GM12878 (cell line): Measurements from ENCODE around the gene MYCBPAP. TPM values are rescaled to one million over a fixed set of nuclear protein-coding genes. Genes with fewer than 3 reads are reported as not detected.
A peak's percentile ranks its signal among the peaks of the same experiment; 100 is the strongest.

Source experiments
- ATAC-seq: fragments of 200-7000 bp; cut with Tn5 transposase; 3 replicates; pipeline ENCODE4 v1.9.1; 2020; ENCODE audit warnings: mild to moderate bottlenecking, moderate library complexity
- BruUV-seq: library from RNA; stranded (reverse); fragments of 400-500 nt; replicated peaks from 2 replicates; lab custom pipeline; 2021; lab: Mats Ljungman, UMichigan
- CTCF ChIA-PET: fragments of 300-600 bp; sonication (Branson Sonifier 250); formaldehyde crosslinking; extraction: SDS; loops from one replicate; lab custom pipeline; 2021; ENCODE audit warnings: inconsistent platforms; lab: Yijun Ruan, JAX
- POLR2A ChIA-PET: fragments of 350-600 bp; formaldehyde crosslinking; extraction: SDS; loops from one replicate; lab custom pipeline; 2021; ENCODE audit warnings: inconsistent platforms; lab: Charles Lee
- RAD21 ChIA-PET: fragments of 300-600 bp; sonication (Branson Sonifier 250); formaldehyde crosslinking; loops from one replicate; lab custom pipeline; 2023; ENCODE audit warnings: antibody characterized with exemption; ENCODE audit not compliant: unreplicated experiment; lab: Charles Lee
- SMC1A ChIA-PET: fragments of 300-600 bp; sonication (Branson Sonifier 250); formaldehyde crosslinking; loops from one replicate; lab custom pipeline; 2023; ENCODE audit not compliant: unreplicated experiment, uncharacterized antibody; lab: Charles Lee
- DNase-seq: peaks from one replicate; pipeline ENCODE4 v3.0.0-alpha.2; 2011; ENCODE audit warnings: low read depth, low spot score
- FAIRE-seq: peaks from 3 replicates; lab custom pipeline; 2011; peaks lifted over from hg19 to GRCh38; lab: Jason Lieb, UNC
- H2AFZ ChIP-seq: 2 replicates; pipeline ENCODE4 v1.6.0; 2011; ENCODE audit warnings: low read depth, low read length, control low read depth; ENCODE audit not compliant: control insufficient read depth
- H3K27ac ChIP-seq: 2 replicates; pipeline ENCODE4 v1.5.1; 2011; ENCODE audit warnings: control low read depth; ENCODE audit not compliant: control insufficient read depth, insufficient read depth
- H3K27me3 ChIP-seq, 2 experiments: replicated peaks in 1 of 2; 2 replicates each; pipeline versions ENCODE4 v1.6.0 to v1.6.1; 2011; ENCODE audit warnings: low read length in 1 of 2; ENCODE audit not compliant: control insufficient read depth in 2 of 2, insufficient read depth in 2 of 2
- H3K36me3 ChIP-seq, 2 experiments: 2 replicates each; pipeline ENCODE4 v1.5.1; 2011; ENCODE audit warnings: low read length in 1 of 2; ENCODE audit not compliant: control insufficient read depth in 2 of 2, insufficient read depth in 2 of 2
- H3K4me1 ChIP-seq: 2 replicates; pipeline ENCODE4 v1.6.1; 2011; ENCODE audit warnings: mild to moderate bottlenecking, low read length, moderate library complexity, mixed read lengths; ENCODE audit not compliant: control insufficient read depth, insufficient read depth
- H3K4me2 ChIP-seq: 2 replicates; pipeline ENCODE4 v1.6.0; 2011; ENCODE audit warnings: control low read depth; ENCODE audit not compliant: control insufficient read depth, insufficient read depth
- H3K4me3 ChIP-seq: fragments of 200-600 bp; sonication (generic); 2 replicates; pipeline ENCODE4 v1.5.1; 2016
- H3K79me2 ChIP-seq: 2 replicates; pipeline ENCODE4 v1.6.0; 2011; ENCODE audit warnings: low read length; ENCODE audit not compliant: control insufficient read depth, insufficient read depth
- H3K9ac ChIP-seq: 2 replicates; pipeline ENCODE4 v1.8.0; 2011; ENCODE audit warnings: low read length, control low read depth, mixed read lengths; ENCODE audit not compliant: control insufficient read depth, insufficient read depth
- H3K9me3 ChIP-seq: replicated peaks from 3 replicates; pipeline ENCODE4 v1.5.1; 2011; ENCODE audit warnings: mild to moderate bottlenecking, low read length; ENCODE audit not compliant: control insufficient read depth, insufficient read depth
- H4K20me1 ChIP-seq: 2 replicates; pipeline ENCODE4 v1.6.0; 2011; ENCODE audit not compliant: control insufficient read depth, insufficient read depth
- EP300 ChIP-seq, 2 experiments: fragments of 150-350 bp in 1 of 2; IDR thresholded peaks; 2 replicates each; pipeline ENCODE4 v1.6.1; 2011 to 2012; ENCODE audit warnings: low read depth in 2 of 2, low read length in 2 of 2, borderline replicate concordance in 1 of 2, improper control_type of control experiment in 1 of 2, inconsistent platforms in 1 of 2; ENCODE audit not compliant: control insufficient read depth in 1 of 2
- ESRRA ChIP-seq: IDR thresholded peaks from 2 replicates; pipeline ENCODE4 v1.6.1; 2012; ENCODE audit warnings: mild to moderate bottlenecking, low read length, improper control_type of control experiment
- EZH2 ChIP-seq: IDR thresholded peaks from 2 replicates; pipeline ENCODE4 v1.6.1; 2012; ENCODE audit warnings: low read depth, mild to moderate bottlenecking, control low read depth, inconsistent platforms, low read length, borderline replicate concordance; ENCODE audit not compliant: control insufficient read depth
- NR2F1 ChIP-seq: fragments of 450-650 bp; conservative IDR thresholded peaks from 2 replicates; pipeline ENCODE4 v1.6.1; 2017; ENCODE audit warnings: mild to moderate bottlenecking
- SREBF2 ChIP-seq: IDR thresholded peaks from 2 replicates; pipeline ENCODE4 v1.6.1; 2012; ENCODE audit warnings: mild to moderate bottlenecking, low read length
- WGBS: methylation state at CpG from one replicate; pipeline ENCODE4 v1.1.6; 2016; ENCODE audit warnings: low lambda C conversion rate; ENCODE audit not compliant: insufficient replicate concordance, insufficient coverage; ENCODE audit errors: missing lambda C conversion rate; 5-methylcytosine and 5-hydroxymethylcytosine counted together
- in situ Hi-C: fragments of 300-500 bp; cut with MboI; formaldehyde crosslinking; loops from 9 replicates; pipeline ENCODE4 v1.14.3; 2018; ENCODE audit warnings: mixed read lengths
- intact Hi-C: fragments of 100-400 bp; cut with micrococcal nuclease; formaldehyde crosslinking; loops from one replicate; pipeline ENCODE4 v1.14.2; 2022; ENCODE audit not compliant: unreplicated experiment
- polyA plus RNA-seq, 11 experiments: library from polyadenylated mRNA; depleted of rRNA in 4 of 11; unstranded in 6 of 11; stranded (reverse) in 5 of 11; fragments of >200 nt; fragmentation: Nextera tagmentation in 4 of 11; fragmentation: Illumina TruSeq in 1 of 11; extraction: Ambion mirVana in 4 of 11; extraction: Trizol in 1 of 11; gene quantifications; 1 replicate in 1 of 11; 2 replicates in 10 of 11; pipeline versions ENCODE4 v1.2.1 to v1.2.3, GENCODE V29; 2011 to 2016; ENCODE audit warnings: inconsistent platforms in 2 of 11, missing spikeins in 2 of 11, low read depth in 1 of 11
- total RNA-seq, 4 experiments: library from RNA; depleted of rRNA in 3 of 4; stranded (reverse); fragments of >200 nt in 3 of 4; fragmentation: Illumina TruSeq in 1 of 4; extraction: Trizol in 1 of 4; gene quantifications; 2 replicates each; pipeline versions ENCODE4 v1.2.1 to v1.2.3, GENCODE V29; 2013 to 2021
- TF ChIP-seq, protein P1 (sequence below): IDR thresholded peaks from 2 replicates; pipeline ENCODE4 v1.6.1; 2011; ENCODE audit warnings: borderline replicate concordance, low read depth, mild to moderate bottlenecking, moderate library complexity, mixed read lengths, low read length; ENCODE audit not compliant: insufficient read depth; ENCODE audit errors: extremely low read length

MYCBPAP gene
- total and polyA plus RNA-seq, 10 of the 15 experiments (the other 5 are each of a cell fraction or from before 2014, with no cell fraction given), result 0.23 to 2.7 (median 1.5) TPM

DNA sequence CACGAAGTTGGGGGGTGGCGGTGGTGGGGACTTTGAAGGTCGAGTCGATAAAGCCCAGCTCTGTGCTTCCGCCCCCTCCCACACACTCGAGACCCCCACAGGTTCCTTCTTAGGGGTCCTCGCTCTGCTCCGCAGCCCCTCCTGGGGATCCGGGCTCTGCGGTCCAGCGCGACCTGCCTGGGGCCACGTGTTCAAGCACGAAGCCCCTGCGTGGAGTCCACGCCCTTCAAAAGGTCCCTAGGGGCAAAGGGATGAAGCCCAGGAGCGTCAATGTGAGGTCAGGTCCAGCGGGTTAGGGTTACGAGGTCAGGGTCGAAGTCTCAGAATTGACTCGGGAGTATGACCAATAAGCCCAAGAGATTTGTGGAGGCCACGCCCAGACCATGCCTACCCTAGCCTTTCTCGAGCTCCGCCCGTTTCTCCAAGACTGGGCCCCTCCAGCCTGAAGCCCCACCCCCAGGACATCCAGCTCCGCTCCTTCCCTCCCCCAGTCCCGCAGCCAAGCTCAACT is 51.5 kb downstream of the MYCBPAP start:
- H3K27me3 ChIP-seq, result peaks cover 20 to 23% of the 10 kb centered on the region in 2 experiments
- no peaks in the 10 kb centered on the region for H3K9me3 ChIP-seq
- no peak for TF ChIP-seq ESRRA
- TF ChIP-seq EZH2, result peak; percentile 28; the same call in 1 of the 2 replicates
- TF ChIP-seq, protein P1, sequence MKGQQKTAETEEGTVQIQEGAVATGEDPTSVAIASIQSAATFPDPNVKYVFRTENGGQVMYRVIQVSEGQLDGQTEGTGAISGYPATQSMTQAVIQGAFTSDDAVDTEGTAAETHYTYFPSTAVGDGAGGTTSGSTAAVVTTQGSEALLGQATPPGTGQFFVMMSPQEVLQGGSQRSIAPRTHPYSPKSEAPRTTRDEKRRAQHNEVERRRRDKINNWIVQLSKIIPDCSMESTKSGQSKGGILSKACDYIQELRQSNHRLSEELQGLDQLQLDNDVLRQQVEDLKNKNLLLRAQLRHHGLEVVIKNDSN, result peak; percentile 20
- TF ChIP-seq NR2F1, result peak; percentile 35; the same call in 1 of the 2 replicates
- TF ChIP-seq SREBF2, result no peak
- TF ChIP-seq EP300 (IDR thresholded peaks at IDR 0.05; ENCODE audit: borderline replicate concordance in 1 of 2, control insufficient read depth in 1 of 2, low read depth in 2 of 2, low read length in 2 of 2), result no peak
- 16% methylated on average over 24 of the region's 27 CpGs for WGBS
- ChIA-PET SMC1A (no interaction called here), CTCF (no interaction called here), RAD21 (interaction anchor here (1.2 kb wide), 3 partner anchors 10 to 68 kb away, joined by 3 to 6 read pairs (median 3); no protein-coding TSS in a partner anchor), POLR2A (interaction anchor here (0.5 kb wide), 1 partner anchor 1610 kb away, joined by 3 read pairs; no protein-coding TSS in a partner anchor)
- BruUV-seq, result no TSS peak
- H3K9ac ChIP-seq, result no peak overlapping the region
- no peak for DNase-seq
- H3K79me2 ChIP-seq, result no peaks in the 10 kb centered on the region
- no peaks in the 10 kb centered on the region for H4K20me1 ChIP-seq
- no peak for FAIRE-seq
- H3K4me2 ChIP-seq, result peak overlapping the region; percentile 100
- no peaks in the 10 kb centered on the region for H3K36me3 ChIP-seq
- peak overlapping the region; percentile 72 for H3K4me3 ChIP-seq
- no peak overlapping the region for H3K27ac ChIP-seq
- peak overlapping the region; percentile 29; the same call in 1 of the 2 replicates for H2AFZ ChIP-seq
- in situ Hi-C loops (no loop called here), intact Hi-C loops (no loop called here)
- ATAC-seq, result peak; percentile 51
- H3K4me1 ChIP-seq, result peaks cover 14% of the 10 kb centered on the region; the same call in 1 of the 2 replicates
